Prostate gland (tissue), 2 donors: Measurements from ENCODE around the gene NLRC5. TPM values are rescaled to one million over a fixed set of nuclear protein-coding genes. Genes with fewer than 3 reads are reported as not detected.
"Not testable (repeated sequence)": the region's sequence is repeated elsewhere in the genome, so short reads cannot be mapped to it uniquely, and the experiment has no call there.

Source experiments
- DNase-seq: peaks from one replicate; pipeline ENCODE4 v3.0.0-alpha.2; 2019; ENCODE audit warnings: low spot score
- H3K27ac ChIP-seq, 2 donors: fragments of 200-600 bp; sonication (generic); 2 replicates each; pipeline ENCODE4 v1.5.1; 2017 to 2019
- H3K27me3 ChIP-seq: fragments of 200-600 bp; sonication (generic); replicated peaks from 2 replicates; pipeline ENCODE4 v1.5.1; 2019; ENCODE audit not compliant: insufficient read depth
- H3K36me3 ChIP-seq, 2 donors: fragments of 200-600 bp; sonication (generic); 1 replicate in 1 of 2; 2 replicates in 1 of 2; pipeline versions ENCODE4 v1.5.1 to v1.8.1; 2017 to 2019
- H3K4me1 ChIP-seq: fragments of 200-600 bp; sonication (generic); replicated peaks from 2 replicates; pipeline ENCODE4 v1.5.1; 2019
- H3K4me3 ChIP-seq, 2 donors: fragments of 200-600 bp; sonication (generic); 2 replicates each; pipeline ENCODE4 v1.5.1; 2017 to 2019
- H3K9me3 ChIP-seq: fragments of 200-600 bp; sonication (generic); 2 replicates; pipeline ENCODE4 v1.5.1; 2017
- POLR2A ChIP-seq: fragments of 450-650 bp; IDR thresholded peaks from one replicate; pipeline ENCODE4 v1.6.1; 2016; ENCODE audit warnings: antibody characterized with exemption, mild to moderate bottlenecking
- POLR2AphosphoS5 ChIP-seq: sonication (generic); formaldehyde crosslinking; IDR thresholded peaks from one replicate; pipeline ENCODE4 v1.6.1; 2017; ENCODE audit warnings: antibody characterized with exemption
- WGBS: methylation state at CpG from one replicate; pipeline ENCODE4 v1.1.5; 2018; 5-methylcytosine and 5-hydroxymethylcytosine counted together
- intact Hi-C: fragments of 100-400 bp; cut with DNase I; formaldehyde crosslinking; loops from one replicate; pipeline ENCODE4 v1.14.2; 2022
- total RNA-seq, 2 donors: library from RNA; depleted of rRNA; stranded (reverse); fragments of >200 nt; gene quantifications; one replicate each; pipeline ENCODE4 v1.1.0, GENCODE V29; 2016
- TF ChIP-seq, protein P1 (sequence below), 4 experiments: fragments of 200-600 bp in 2 of 4; fragments of 450-650 bp in 2 of 4; sonication (generic) in 2 of 4; IDR thresholded peaks; 1 replicate in 3 of 4; 2 replicates in 1 of 4; pipeline ENCODE4 v1.5.1; 2016 to 2019; ENCODE audit warnings: antibody characterized with exemption in 4 of 4, mild to moderate bottlenecking in 2 of 4, moderate library complexity in 2 of 4

NLRC5 gene
- total RNA-seq, 2 donors from 2014 or later, result 9.5 to 31.2 TPM

GRCh38 chr16:57060323-57061083, 71.1 kb downstream of the NLRC5 start:
- H3K27ac ChIP-seq, result peak overlapping the region; percentile 70 to 78
- intact Hi-C loops, result no loop called here
- DNase-seq, result no peak
- TF ChIP-seq POLR2AphosphoS5, result no peak
- TF ChIP-seq POLR2A, result no peak
- TF ChIP-seq, protein P1, sequence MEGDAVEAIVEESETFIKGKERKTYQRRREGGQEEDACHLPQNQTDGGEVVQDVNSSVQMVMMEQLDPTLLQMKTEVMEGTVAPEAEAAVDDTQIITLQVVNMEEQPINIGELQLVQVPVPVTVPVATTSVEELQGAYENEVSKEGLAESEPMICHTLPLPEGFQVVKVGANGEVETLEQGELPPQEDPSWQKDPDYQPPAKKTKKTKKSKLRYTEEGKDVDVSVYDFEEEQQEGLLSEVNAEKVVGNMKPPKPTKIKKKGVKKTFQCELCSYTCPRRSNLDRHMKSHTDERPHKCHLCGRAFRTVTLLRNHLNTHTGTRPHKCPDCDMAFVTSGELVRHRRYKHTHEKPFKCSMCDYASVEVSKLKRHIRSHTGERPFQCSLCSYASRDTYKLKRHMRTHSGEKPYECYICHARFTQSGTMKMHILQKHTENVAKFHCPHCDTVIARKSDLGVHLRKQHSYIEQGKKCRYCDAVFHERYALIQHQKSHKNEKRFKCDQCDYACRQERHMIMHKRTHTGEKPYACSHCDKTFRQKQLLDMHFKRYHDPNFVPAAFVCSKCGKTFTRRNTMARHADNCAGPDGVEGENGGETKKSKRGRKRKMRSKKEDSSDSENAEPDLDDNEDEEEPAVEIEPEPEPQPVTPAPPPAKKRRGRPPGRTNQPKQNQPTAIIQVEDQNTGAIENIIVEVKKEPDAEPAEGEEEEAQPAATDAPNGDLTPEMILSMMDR (IDR thresholded peaks at IDR 0.05), result no peak
- H3K4me3 ChIP-seq, result no peak overlapping the region
- H3K36me3 ChIP-seq, result no peaks in the 10 kb centered on the region
- H3K4me1 ChIP-seq, result no peaks in the 10 kb centered on the region
- 79% methylated on average over 9 of the region's 9 CpGs for WGBS
- no peaks in the 10 kb centered on the region for H3K27me3 ChIP-seq
- no peaks in the 10 kb centered on the region for H3K9me3 ChIP-seq

DNA sequence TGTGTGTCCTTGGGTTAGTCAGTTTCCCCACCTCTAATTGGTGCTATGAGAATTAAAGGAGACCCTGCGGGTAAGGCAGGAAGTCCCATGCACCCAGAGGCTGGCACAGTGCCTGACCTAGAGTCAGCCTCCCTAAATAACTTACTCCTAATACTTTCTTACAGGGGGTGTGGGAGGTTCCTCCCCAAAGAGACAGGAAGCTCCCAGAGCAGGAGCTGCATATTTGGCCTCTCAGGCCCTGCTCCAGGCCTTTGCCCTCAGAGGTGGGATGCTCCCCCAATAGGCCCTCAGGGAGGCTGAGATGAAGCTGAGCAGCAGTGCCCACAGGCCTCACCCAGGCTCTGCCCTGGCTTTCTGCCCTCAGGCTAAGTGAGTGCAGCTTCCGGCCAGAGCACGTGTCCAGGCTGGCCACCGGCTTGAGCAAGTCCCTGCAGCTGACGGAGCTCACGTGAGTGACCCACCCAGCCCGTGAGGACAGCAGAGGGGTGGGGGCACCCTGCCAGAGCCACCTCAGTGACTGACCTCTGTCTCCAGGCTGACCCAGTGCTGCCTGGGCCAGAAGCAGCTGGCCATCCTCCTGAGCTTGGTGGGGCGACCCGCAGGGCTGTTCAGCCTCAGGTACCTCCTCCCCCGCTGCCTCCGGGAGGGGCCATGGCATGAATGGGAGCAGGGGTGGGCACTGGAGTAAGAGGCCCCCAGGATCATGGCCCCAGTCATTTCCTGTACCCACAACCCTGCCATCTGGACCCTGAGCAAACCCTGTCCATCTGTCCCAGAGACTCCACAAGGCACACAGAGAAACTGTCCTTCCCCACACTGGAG, 71.9 kb downstream of the NLRC5 start:
- H3K9me3 ChIP-seq, result no peaks in the 10 kb centered on the region
- H3K4me1 ChIP-seq, result no peaks in the 10 kb centered on the region
- peak; percentile 73 for TF ChIP-seq POLR2AphosphoS5
- TF ChIP-seq, protein P1 (IDR thresholded peaks at IDR 0.05), result no peak
- TF ChIP-seq POLR2A, result peak; percentile 12
- intact Hi-C loops, result no loop called here
- WGBS, result 35% methylated on average over 11 of the region's 11 CpGs
- H3K4me3 ChIP-seq, result no peak overlapping the region
- H3K27ac ChIP-seq, result peak overlapping the region; percentile 70 to 78
- H3K36me3 ChIP-seq, result no peaks in the 10 kb centered on the region
- DNase-seq, result peak; percentile 41
- no peaks in the 10 kb centered on the region for H3K27me3 ChIP-seq

GRCh38 chr16:57062329-57062728, 73.0 kb downstream of the NLRC5 start:
- WGBS, result 54% methylated on average over 8 of the region's 8 CpGs
- TF ChIP-seq POLR2A, result no peak
- TF ChIP-seq POLR2AphosphoS5, result peak; percentile 16
- TF ChIP-seq, protein P1 (IDR thresholded peaks at IDR 0.05), result no peak
- DNase-seq, result no peak

GRCh38 chr16:57063189-57063588, 73.8 kb downstream of the NLRC5 start:
- H3K4me1 ChIP-seq, H3K27ac ChIP-seq, DNase-seq, H3K36me3 ChIP-seq, H3K9me3 ChIP-seq, H3K4me3 ChIP-seq, intact Hi-C loops, H3K27me3 ChIP-seq: not testable (repeated sequence)
- 91% methylated on average over 8 of the region's 8 CpGs for WGBS

More at GRCh38 chr16:57062329-57062728, 73.0 kb downstream of the NLRC5 start:
- Histone ChIP-seq H3K27me3 (no peaks in the 10 kb centered on the region), H3K9me3 (no peaks in the 10 kb centered on the region), H3K27ac (peak overlapping the region; percentile 70 to 78), H3K4me3 (no peak overlapping the region), H3K4me1 (no peaks in the 10 kb centered on the region), H3K36me3 (no peaks in the 10 kb centered on the region)
- intact Hi-C loops, result no loop called here

GRCh38 chr16:57064995-57065394, 75.6 kb downstream of the NLRC5 start:
- H3K36me3 ChIP-seq, result no peaks in the 10 kb centered on the region
- no peaks in the 10 kb centered on the region for H3K9me3 ChIP-seq
- WGBS, result 96% methylated on average over 5 of the region's 5 CpGs
- no peak overlapping the region for H3K27ac ChIP-seq
- DNase-seq, result no peak
- H3K27me3 ChIP-seq, result no peaks in the 10 kb centered on the region
- intact Hi-C loops, result no loop called here
- no peaks in the 10 kb centered on the region for H3K4me1 ChIP-seq
- H3K4me3 ChIP-seq, result no peak overlapping the region
- TF ChIP-seq, protein P1 (IDR thresholded peaks at IDR 0.05), result no peak
- no peak for TF ChIP-seq POLR2A
- TF ChIP-seq POLR2AphosphoS5, result no peak
